Peyer's patch (tissue), 4 donors: ENCODE results near the gene INSIG2. TPM values are rescaled to one million over a fixed set of nuclear protein-coding genes. Genes with fewer than 3 reads are reported as not detected.
A peak's percentile ranks its signal among the peaks of the same experiment; 100 is the strongest.

Experiments used
- DNase-seq, 3 donors: peaks; one replicate each; pipeline ENCODE4 v3.0.0-alpha.2; 2017 to 2019
- H3K27ac ChIP-seq, 4 donors: fragments of 200-600 bp; sonication (generic); one replicate each; pipeline ENCODE4 v1.5.1; 2016 to 2019
- H3K27me3 ChIP-seq, 2 donors: fragments of 200-600 bp; sonication (generic); one replicate each; pipeline ENCODE4 v1.5.1; 2019
- H3K36me3 ChIP-seq, 3 donors: fragments of 200-600 bp; sonication (generic); one replicate each; pipeline ENCODE4 v1.5.1; 2016 to 2019
- H3K4me1 ChIP-seq, 4 donors: fragments of 200-600 bp; sonication (generic); one replicate each; pipeline ENCODE4 v1.5.1; 2016 to 2019
- H3K4me3 ChIP-seq, 4 donors: fragments of 200-600 bp; sonication (generic); 1 replicate in 3 of 4; 2 replicates in 1 of 4; pipeline ENCODE4 v1.5.1; 2016 to 2019; ENCODE audit warnings: mild to moderate bottlenecking in 1 of 4
- H3K9me3 ChIP-seq, 4 donors: fragments of 200-600 bp; sonication (generic); one replicate each; pipeline ENCODE4 v1.5.1; 2016 to 2019; ENCODE audit warnings: mild to moderate bottlenecking in 1 of 4
- POLR2A ChIP-seq, 2 donors: fragments of 450-650 bp; IDR thresholded peaks; one replicate each; pipeline ENCODE4 v1.5.1; 2017; ENCODE audit warnings: antibody characterized with exemption in 2 of 2, mild to moderate bottlenecking in 2 of 2, moderate library complexity in 2 of 2
- total RNA-seq, 4 donors: library from RNA; depleted of rRNA; stranded (reverse); fragments of >200 nt; gene quantifications; one replicate each; pipeline ENCODE4 v1.1.0, GENCODE V29; 2016
- TF ChIP-seq, protein P1 (sequence below), 6 experiments: fragments of 450-650 bp in 4 of 6; fragments of 200-600 bp in 2 of 6; sonication (generic) in 1 of 6; IDR thresholded peaks; one replicate each; pipeline ENCODE4 v1.5.1; 2017 to 2019; ENCODE audit warnings: antibody characterized with exemption in 6 of 6, mild to moderate bottlenecking in 3 of 6, moderate library complexity in 1 of 6

Gene INSIG2
- total RNA-seq, 4 donors from 2014 or later, result 11.4 to 29.7 (median 21.5) TPM

- TF ChIP-seq, protein P1, sequence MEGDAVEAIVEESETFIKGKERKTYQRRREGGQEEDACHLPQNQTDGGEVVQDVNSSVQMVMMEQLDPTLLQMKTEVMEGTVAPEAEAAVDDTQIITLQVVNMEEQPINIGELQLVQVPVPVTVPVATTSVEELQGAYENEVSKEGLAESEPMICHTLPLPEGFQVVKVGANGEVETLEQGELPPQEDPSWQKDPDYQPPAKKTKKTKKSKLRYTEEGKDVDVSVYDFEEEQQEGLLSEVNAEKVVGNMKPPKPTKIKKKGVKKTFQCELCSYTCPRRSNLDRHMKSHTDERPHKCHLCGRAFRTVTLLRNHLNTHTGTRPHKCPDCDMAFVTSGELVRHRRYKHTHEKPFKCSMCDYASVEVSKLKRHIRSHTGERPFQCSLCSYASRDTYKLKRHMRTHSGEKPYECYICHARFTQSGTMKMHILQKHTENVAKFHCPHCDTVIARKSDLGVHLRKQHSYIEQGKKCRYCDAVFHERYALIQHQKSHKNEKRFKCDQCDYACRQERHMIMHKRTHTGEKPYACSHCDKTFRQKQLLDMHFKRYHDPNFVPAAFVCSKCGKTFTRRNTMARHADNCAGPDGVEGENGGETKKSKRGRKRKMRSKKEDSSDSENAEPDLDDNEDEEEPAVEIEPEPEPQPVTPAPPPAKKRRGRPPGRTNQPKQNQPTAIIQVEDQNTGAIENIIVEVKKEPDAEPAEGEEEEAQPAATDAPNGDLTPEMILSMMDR (IDR thresholded peaks at IDR 0.05), result no peak
- TF ChIP-seq POLR2A (IDR thresholded peaks at IDR 0.05), result no peak
Measured at GRCh38 chr2:118131771-118132170, 43.5 kb downstream of the INSIG2 start.

GRCh38 chr2:118133916-118134315, 45.6 kb downstream of the INSIG2 start:
- Histone ChIP-seq H3K27ac (no peak overlapping the region), H3K4me1 (no peaks in the 10 kb centered on the region), H3K36me3 (no peaks in the 10 kb centered on the region), H3K27me3 (no peaks in the 10 kb centered on the region), H3K4me3 (no peak overlapping the region), H3K9me3 (no peaks in the 10 kb centered on the region)
- no peak for DNase-seq
- TF ChIP-seq, protein P1 (IDR thresholded peaks at IDR 0.05), result no peak
- no peak for TF ChIP-seq POLR2A (IDR thresholded peaks at IDR 0.05)

More at GRCh38 chr2:118131771-118132170, 43.5 kb downstream of the INSIG2 start:
- no peaks in the 10 kb centered on the region for H3K27me3 ChIP-seq
- no peak for DNase-seq
- H3K27ac ChIP-seq, result no peak overlapping the region
- no peak overlapping the region for H3K4me3 ChIP-seq
- no peaks in the 10 kb centered on the region for H3K36me3 ChIP-seq
- H3K4me1 ChIP-seq, result no peaks in the 10 kb centered on the region
- no peaks in the 10 kb centered on the region for H3K9me3 ChIP-seq

DNA sequence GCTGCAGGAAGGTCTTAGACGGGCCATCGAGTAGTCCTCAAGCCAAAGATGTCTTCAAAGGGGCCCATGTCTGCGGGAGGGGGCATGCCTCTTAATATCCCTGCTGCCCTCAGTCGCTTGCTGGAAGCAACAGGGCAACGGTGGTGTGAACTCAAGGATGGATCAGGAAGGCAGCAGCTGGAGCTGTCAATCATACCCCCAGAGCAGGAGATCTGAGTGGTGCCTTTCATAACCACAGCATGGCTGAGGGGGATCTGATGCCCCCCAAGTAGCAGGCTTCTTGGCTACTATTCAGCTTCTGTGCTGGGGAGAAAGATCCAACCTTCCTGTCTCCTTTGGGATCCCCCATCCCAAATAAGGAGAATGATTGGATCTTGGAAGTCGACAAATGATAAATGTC, 46.4 kb downstream of the INSIG2 start:
- Histone ChIP-seq H3K9me3 (no peaks in the 10 kb centered on the region), H3K36me3 (no peaks in the 10 kb centered on the region), H3K4me3 (no peak overlapping the region), H3K27me3 (no peaks in the 10 kb centered on the region), H3K4me1 (no peaks in the 10 kb centered on the region), H3K27ac (no peak overlapping the region)
- TF ChIP-seq, protein P1 (IDR thresholded peaks at IDR 0.05), result no peak
- no peak for TF ChIP-seq POLR2A (IDR thresholded peaks at IDR 0.05)
- DNase-seq, result no peak

DNA sequence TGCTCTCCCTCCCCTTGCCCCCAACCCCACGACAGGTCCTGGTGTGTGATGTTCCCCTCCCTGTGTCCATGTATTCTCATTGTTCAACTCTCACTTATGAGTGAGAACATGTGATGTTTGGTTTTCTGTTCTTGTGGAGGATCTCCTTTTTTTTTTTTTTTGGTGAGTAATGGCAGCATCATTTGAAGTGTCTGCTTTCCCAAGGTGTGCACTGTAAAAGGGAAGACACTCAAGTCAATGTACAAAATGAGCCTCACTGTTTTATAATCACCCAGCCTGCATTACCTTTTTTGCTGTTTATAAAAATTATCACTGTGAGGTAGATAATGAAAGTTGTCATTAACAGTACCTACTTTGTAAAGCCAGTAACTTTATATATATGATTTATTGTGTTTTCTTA, 56.9 kb downstream of the INSIG2 start:
- no peaks in the 10 kb centered on the region for H3K9me3 ChIP-seq
- no peak for TF ChIP-seq POLR2A (IDR thresholded peaks at IDR 0.05)
- TF ChIP-seq, protein P1 (IDR thresholded peaks at IDR 0.05), result no peak
- no peaks in the 10 kb centered on the region for H3K36me3 ChIP-seq
- no peaks in the 10 kb centered on the region for H3K4me1 ChIP-seq
- H3K27me3 ChIP-seq, result no peaks in the 10 kb centered on the region
- no peak overlapping the region for H3K27ac ChIP-seq
- no peak for DNase-seq
- H3K4me3 ChIP-seq, result no peak overlapping the region

- H3K9me3 ChIP-seq, result no peaks in the 10 kb centered on the region
- H3K27ac ChIP-seq, result peak overlapping the region in 1 of 4 donors; percentile 12
- no peaks in the 10 kb centered on the region for H3K4me1 ChIP-seq
- peak overlapping the region in 1 of 4 donors; percentile 1 for H3K4me3 ChIP-seq
- no peaks in the 10 kb centered on the region for H3K27me3 ChIP-seq
- no peak for TF ChIP-seq POLR2A (IDR thresholded peaks at IDR 0.05)
- TF ChIP-seq, protein P1 (IDR thresholded peaks at IDR 0.05), result no peak
- no peak for DNase-seq
- no peaks in the 10 kb centered on the region for H3K36me3 ChIP-seq
Measured at GRCh38 chr2:118145806-118146205, 57.5 kb downstream of the INSIG2 start.
